SK-N-SH treated with all-trans-retinoic acid at 6 μM for 48 hours (cell line): Measurements from ENCODE around the gene GLI2.

ENCODE experiments used
- ATAC-seq: fragments of 200-7000 bp; cut with Tn5 transposase; 3 replicates; pipeline ENCODE4 v1.9.1; 2020; ENCODE audit warnings: mild to moderate bottlenecking, moderate library complexity
- ARNTL ChIP-seq: fragments of 450-650 bp; formaldehyde crosslinking; IDR thresholded peaks from 2 replicates; pipeline ENCODE4 v1.5.0; 2020; ENCODE audit warnings: low read depth, mild to moderate bottlenecking, moderate library complexity, borderline replicate concordance
- CREB5 ChIP-seq: fragments of 250-450 bp; sonication (Bioruptor Pico); IDR thresholded peaks from 2 replicates; pipeline ENCODE4 v1.5.1; 2020; ENCODE audit warnings: low read depth, mild to moderate bottlenecking, moderate library complexity
- CSDC2 ChIP-seq: fragments of 250-450 bp; sonication (Bioruptor Pico); IDR thresholded peaks from 2 replicates; pipeline ENCODE4 v1.5.0; 2020; ENCODE audit warnings: mild to moderate bottlenecking, moderate library complexity
- GLIS3 ChIP-seq: fragments of 250-450 bp; sonication (Bioruptor Pico); IDR thresholded peaks from 2 replicates; pipeline ENCODE4 v1.5.0; 2020; ENCODE audit warnings: mild to moderate bottlenecking, moderate library complexity
- ISL1 ChIP-seq: fragments of 250-450 bp; sonication (Bioruptor Pico); IDR thresholded peaks from 2 replicates; pipeline ENCODE4 v2.1.2; 2022; ENCODE audit warnings: mild to moderate bottlenecking, moderate library complexity
- OSR1 ChIP-seq: fragments of 250-450 bp; sonication (Bioruptor Pico); IDR thresholded peaks from 2 replicates; pipeline ENCODE4 v1.8.0; 2022; ENCODE audit warnings: moderate library complexity, mild to moderate bottlenecking, inconsistent platforms
- RARB ChIP-seq: fragments of 250-450 bp; sonication (Bioruptor Pico); IDR thresholded peaks from 2 replicates; pipeline ENCODE4 v1.8.0; 2021; ENCODE audit warnings: mild to moderate bottlenecking, moderate library complexity
- SNAI2 ChIP-seq: fragments of 250-450 bp; sonication (Bioruptor Pico); IDR thresholded peaks from 2 replicates; pipeline ENCODE4 v1.5.0; 2020; ENCODE audit warnings: mild to moderate bottlenecking, moderate library complexity
- TCF4 ChIP-seq: fragments of 250-450 bp; sonication (Bioruptor Pico); IDR thresholded peaks from 2 replicates; pipeline ENCODE4 v1.8.0; 2021; ENCODE audit warnings: mild to moderate bottlenecking, moderate library complexity, borderline replicate concordance
- TOX ChIP-seq: fragments of 250-450 bp; sonication (Bioruptor Pico); IDR thresholded peaks from 2 replicates; pipeline ENCODE4 v1.8.0; 2021; ENCODE audit warnings: mild to moderate bottlenecking, moderate library complexity, borderline replicate concordance
- ZC3H10 ChIP-seq: fragments of 250-450 bp; sonication (Bioruptor Pico); IDR thresholded peaks from 2 replicates; pipeline ENCODE4 v1.5.1; 2021; ENCODE audit warnings: mild to moderate bottlenecking, moderate library complexity
- ZFP3 ChIP-seq: fragments of 250-450 bp; sonication (Bioruptor Pico); IDR thresholded peaks from 2 replicates; pipeline ENCODE4 v1.5.0; 2020; ENCODE audit warnings: mild to moderate bottlenecking, moderate library complexity
- ZFP30 ChIP-seq: fragments of 450-650 bp; formaldehyde crosslinking; IDR thresholded peaks from 2 replicates; pipeline ENCODE4 v1.5.0; 2022; ENCODE audit warnings: mild to moderate bottlenecking, moderate library complexity
- ZNF565 ChIP-seq: fragments of 450-650 bp; formaldehyde crosslinking; conservative IDR thresholded peaks from 2 replicates; pipeline ENCODE4 v1.5.0; 2020; ENCODE audit warnings: low read depth, mild to moderate bottlenecking, moderate library complexity
- ZNF70 ChIP-seq: fragments of 450-650 bp; formaldehyde crosslinking; IDR thresholded peaks from 2 replicates; pipeline ENCODE4 v1.5.0; 2020; ENCODE audit warnings: mild to moderate bottlenecking, moderate library complexity
- TF ChIP-seq, protein P1 (sequence below): fragments of 250-450 bp; sonication (Bioruptor Pico); IDR thresholded peaks from 2 replicates; pipeline ENCODE4 v1.5.0; 2020; ENCODE audit warnings: mild to moderate bottlenecking, moderate library complexity
- TF ChIP-seq, protein P2 (sequence below): fragments of 250-450 bp; sonication (Bioruptor Pico); IDR thresholded peaks from 2 replicates; pipeline ENCODE4 v1.8.0; 2021; ENCODE audit warnings: low read depth, mild to moderate bottlenecking, moderate library complexity, borderline replicate concordance

The GLI2 gene

DNA sequence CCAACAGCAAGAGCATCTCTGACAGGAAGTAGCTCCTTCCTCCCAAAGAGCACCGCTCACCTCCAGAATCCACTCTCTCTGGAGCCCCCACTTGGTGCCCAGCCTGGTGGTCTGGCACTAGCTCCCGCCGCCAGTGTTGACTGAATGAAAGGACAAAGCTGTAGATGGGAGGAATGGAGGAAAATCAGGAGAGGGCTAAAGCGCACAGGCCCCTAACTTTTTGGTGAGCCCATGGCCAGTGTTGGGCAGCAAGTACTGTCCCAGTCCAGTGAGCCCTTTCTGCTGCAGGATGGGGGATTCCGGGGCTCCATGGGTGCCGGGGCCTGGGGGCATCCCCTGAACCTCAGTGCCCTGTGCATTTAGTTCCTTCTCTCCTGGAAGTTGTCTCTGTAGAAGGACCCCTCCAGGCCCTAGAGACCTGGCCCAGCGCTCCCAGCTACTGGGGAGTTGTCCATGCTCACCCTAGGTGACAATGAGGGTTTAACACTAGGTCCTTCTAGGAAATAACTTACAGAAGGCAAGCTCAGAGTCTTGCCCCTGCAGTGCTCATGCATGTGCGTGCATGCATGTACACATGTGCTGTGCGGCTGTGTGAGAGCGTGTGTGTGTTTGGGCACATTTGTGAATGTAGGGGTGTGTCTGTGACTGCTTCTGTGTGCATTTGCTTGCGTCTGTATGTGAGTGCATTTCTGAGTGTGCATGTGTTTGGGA, 33.6 kb downstream of the GLI2 start:
- no peak for TF ChIP-seq OSR1 (CRISPR knock-in tag)
- TF ChIP-seq SNAI2 (CRISPR knock-in tag), result no peak
- TF ChIP-seq, protein P1, sequence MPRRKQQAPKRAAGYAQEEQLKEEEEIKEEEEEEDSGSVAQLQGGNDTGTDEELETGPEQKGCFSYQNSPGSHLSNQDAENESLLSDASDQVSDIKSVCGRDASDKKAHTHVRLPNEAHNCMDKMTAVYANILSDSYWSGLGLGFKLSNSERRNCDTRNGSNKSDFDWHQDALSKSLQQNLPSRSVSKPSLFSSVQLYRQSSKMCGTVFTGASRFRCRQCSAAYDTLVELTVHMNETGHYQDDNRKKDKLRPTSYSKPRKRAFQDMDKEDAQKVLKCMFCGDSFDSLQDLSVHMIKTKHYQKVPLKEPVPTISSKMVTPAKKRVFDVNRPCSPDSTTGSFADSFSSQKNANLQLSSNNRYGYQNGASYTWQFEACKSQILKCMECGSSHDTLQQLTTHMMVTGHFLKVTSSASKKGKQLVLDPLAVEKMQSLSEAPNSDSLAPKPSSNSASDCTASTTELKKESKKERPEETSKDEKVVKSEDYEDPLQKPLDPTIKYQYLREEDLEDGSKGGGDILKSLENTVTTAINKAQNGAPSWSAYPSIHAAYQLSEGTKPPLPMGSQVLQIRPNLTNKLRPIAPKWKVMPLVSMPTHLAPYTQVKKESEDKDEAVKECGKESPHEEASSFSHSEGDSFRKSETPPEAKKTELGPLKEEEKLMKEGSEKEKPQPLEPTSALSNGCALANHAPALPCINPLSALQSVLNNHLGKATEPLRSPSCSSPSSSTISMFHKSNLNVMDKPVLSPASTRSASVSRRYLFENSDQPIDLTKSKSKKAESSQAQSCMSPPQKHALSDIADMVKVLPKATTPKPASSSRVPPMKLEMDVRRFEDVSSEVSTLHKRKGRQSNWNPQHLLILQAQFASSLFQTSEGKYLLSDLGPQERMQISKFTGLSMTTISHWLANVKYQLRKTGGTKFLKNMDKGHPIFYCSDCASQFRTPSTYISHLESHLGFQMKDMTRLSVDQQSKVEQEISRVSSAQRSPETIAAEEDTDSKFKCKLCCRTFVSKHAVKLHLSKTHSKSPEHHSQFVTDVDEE (CRISPR knock-in tag), result no peak
- no peak for TF ChIP-seq ZFP3 (CRISPR knock-in tag)
- no peak for TF ChIP-seq TOX
- TF ChIP-seq ISL1 (CRISPR knock-in tag), result no peak
- TF ChIP-seq RARB, result no peak
- no peak for TF ChIP-seq ZNF70
- no peak for TF ChIP-seq CREB5 (CRISPR knock-in tag)
- TF ChIP-seq ARNTL (CRISPR knock-in tag), result no peak
- TF ChIP-seq GLIS3 (CRISPR knock-in tag), result no peak
- TF ChIP-seq TCF4 (CRISPR knock-in tag), result no peak
- TF ChIP-seq, protein P2, sequence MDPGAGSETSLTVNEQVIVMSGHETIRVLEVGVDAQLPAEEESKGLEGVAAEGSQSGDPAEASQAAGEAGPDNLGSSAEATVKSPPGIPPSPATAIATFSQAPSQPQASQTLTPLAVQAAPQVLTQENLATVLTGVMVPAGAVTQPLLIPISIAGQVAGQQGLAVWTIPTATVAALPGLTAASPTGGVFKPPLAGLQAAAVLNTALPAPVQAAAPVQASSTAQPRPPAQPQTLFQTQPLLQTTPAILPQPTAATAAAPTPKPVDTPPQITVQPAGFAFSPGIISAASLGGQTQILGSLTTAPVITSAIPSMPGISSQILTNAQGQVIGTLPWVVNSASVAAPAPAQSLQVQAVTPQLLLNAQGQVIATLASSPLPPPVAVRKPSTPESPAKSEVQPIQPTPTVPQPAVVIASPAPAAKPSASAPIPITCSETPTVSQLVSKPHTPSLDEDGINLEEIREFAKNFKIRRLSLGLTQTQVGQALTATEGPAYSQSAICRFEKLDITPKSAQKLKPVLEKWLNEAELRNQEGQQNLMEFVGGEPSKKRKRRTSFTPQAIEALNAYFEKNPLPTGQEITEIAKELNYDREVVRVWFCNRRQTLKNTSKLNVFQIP (CRISPR knock-in tag), result no peak
- TF ChIP-seq ZC3H10 (CRISPR knock-in tag), result no peak
- TF ChIP-seq ZNF565 (CRISPR knock-in tag), result no peak
- no peak for ATAC-seq

DNA sequence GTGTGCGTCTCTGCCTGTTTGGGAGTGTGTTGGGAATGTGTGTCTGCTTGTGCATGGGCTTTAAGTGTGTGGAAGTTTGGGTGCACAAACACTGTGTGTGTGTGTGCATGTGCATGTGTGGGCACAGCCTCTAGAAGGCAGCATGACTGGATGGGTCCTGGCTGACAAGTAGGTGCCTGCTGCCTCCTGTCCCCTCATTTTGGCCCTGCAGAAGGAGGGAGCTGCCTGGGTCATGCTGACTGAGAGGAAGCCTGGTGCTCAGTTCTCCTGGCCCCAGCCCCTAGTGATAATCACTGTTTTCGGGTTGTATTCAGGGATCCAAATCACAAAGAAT, 34.1 kb downstream of the GLI2 start:
- TF ChIP-seq CREB5 (CRISPR knock-in tag), result no peak
- no peak for TF ChIP-seq SNAI2 (CRISPR knock-in tag)
- TF ChIP-seq, protein P2 (CRISPR knock-in tag), result no peak
- TF ChIP-seq ISL1 (CRISPR knock-in tag), result no peak
- TF ChIP-seq, all 23 proteins: peak for 0
- ATAC-seq, result no peak

GRCh38 chr2:120770176-120770575, 34.5 kb downstream of the GLI2 start:
- ATAC-seq, result no peak
- TF ChIP-seq, protein P2 (CRISPR knock-in tag), result no peak
- TF ChIP-seq SNAI2 (CRISPR knock-in tag) (no peak), CSDC2 (CRISPR knock-in tag) (no peak), GLIS3 (CRISPR knock-in tag) (no peak), RARB (no peak), ZFP30 (no peak), ISL1 (CRISPR knock-in tag) (no peak)
- TF ChIP-seq, protein P1 (CRISPR knock-in tag), result no peak
